ENCODE results near the gene CLDN8. TPM values are rescaled to one million over a fixed set of nuclear protein-coding genes. Genes with fewer than 3 reads are reported as not detected.

CLDN8 gene
- total and polyA plus RNA-seq, 2 of the 13 experiments (the other 11 are each of a cell fraction or from before 2014, with no cell fraction given): not detected

GRCh38 chr21:30223596-30223995 is 7.7 kb upstream of the CLDN8 start:
- no peaks in the 10 kb centered on the region for H3K27me3 ChIP-seq (ENCODE audit: control insufficient read depth in 1 of 2, insufficient read depth in 2 of 2, low read length in 2 of 2)
- ChIA-PET POLR2A (no interaction called here), CTCF (ENCODE audit: low intra/inter-chr PET ratio, low total read pairs) (no interaction called here)
- intact Hi-C loops (cut with micrococcal nuclease; ENCODE audit: unreplicated experiment) (no loop called here), in situ Hi-C loops (cut with HindIII; ENCODE audit: extremely low pct_ligation_motif_present, low pct_unique_long_range_greater_than_20kb) (no loop called here)
- H2AFZ ChIP-seq (ENCODE audit: low read length): no peak overlapping the region
- H3K9me3 ChIP-seq (ENCODE audit: low read length): peaks cover 77% of the 10 kb centered on the region
- no peaks in the 10 kb centered on the region for H3K4me1 ChIP-seq (ENCODE audit: insufficient read depth, low read length)
- no peak overlapping the region for H3K9ac ChIP-seq (ENCODE audit: insufficient read depth, low read depth, low read length)
- no peak overlapping the region for H3K4me2 ChIP-seq (ENCODE audit: low read depth, low read length)
- no peaks in the 10 kb centered on the region for H4K20me1 ChIP-seq (ENCODE audit: insufficient read depth, low read length)
- TF ChIP-seq TSC22D2 (CRISPR knock-in tag; IDR thresholded peaks at IDR 0.05; ENCODE audit: borderline replicate concordance): no peak
- TF ChIP-seq CC2D1A (CRISPR knock-in tag; IDR thresholded peaks at IDR 0.05): no peak
- TF ChIP-seq STAT6 (CRISPR knock-in tag; IDR thresholded peaks at IDR 0.05; ENCODE audit: borderline replicate concordance): no peak
- TF ChIP-seq ATF5 (CRISPR knock-in tag; IDR thresholded peaks at IDR 0.05; ENCODE audit: low read depth): no peak
- TF ChIP-seq SPEN (CRISPR knock-in tag; IDR thresholded peaks at IDR 0.05; ENCODE audit: low read depth): no peak
- H3K36me3 ChIP-seq (replicated peaks in 1 of 2; ENCODE audit: control insufficient read depth in 1 of 2, insufficient read depth in 2 of 2, low read length in 2 of 2): no peaks in the 10 kb centered on the region
- BruUV-seq (replicated peaks): no TSS peak
- ATAC-seq (no peak), FAIRE-seq (no peak), DNase-seq (ENCODE audit: low spot score) (no peak)
- no peak overlapping the region for H3K4me3 ChIP-seq (replicated peaks in 1 of 3; ENCODE audit: insufficient read depth in 1 of 3, low read depth in 2 of 3, low read length in 3 of 3)
- H3K27ac ChIP-seq (ENCODE audit: extremely low read length, insufficient read depth, low read length): no peak overlapping the region
- 3% methylated on average over 2 of the region's 2 CpGs for WGBS (ENCODE audit: low lambda C conversion rate)
- H3K79me2 ChIP-seq (ENCODE audit: insufficient read depth, low read length): no peaks in the 10 kb centered on the region

- Histone ChIP-seq H3K4me3 (replicated peaks in 1 of 3; ENCODE audit: insufficient read depth in 1 of 3, low read depth in 2 of 3, low read length in 3 of 3) (no peak overlapping the region), H3K9ac (ENCODE audit: insufficient read depth, low read depth, low read length) (no peak overlapping the region), H3K36me3 (replicated peaks in 1 of 2; ENCODE audit: control insufficient read depth in 1 of 2, insufficient read depth in 2 of 2, low read length in 2 of 2) (no peaks in the 10 kb centered on the region), H4K20me1 (ENCODE audit: insufficient read depth, low read length) (no peaks in the 10 kb centered on the region), H3K27me3 (ENCODE audit: control insufficient read depth in 1 of 2, insufficient read depth in 2 of 2, low read length in 2 of 2) (no peaks in the 10 kb centered on the region), H3K27ac (ENCODE audit: extremely low read length, insufficient read depth, low read length) (no peak overlapping the region), H2AFZ (ENCODE audit: low read length) (no peak overlapping the region), H3K79me2 (ENCODE audit: insufficient read depth, low read length) (no peaks in the 10 kb centered on the region), H3K9me3 (ENCODE audit: low read length) (peaks cover 70% of the 10 kb centered on the region), H3K4me1 (ENCODE audit: insufficient read depth, low read length) (no peaks in the 10 kb centered on the region), H3K4me2 (ENCODE audit: low read depth, low read length) (no peak overlapping the region)
- ChIA-PET POLR2A (no interaction called here), CTCF (ENCODE audit: low intra/inter-chr PET ratio, low total read pairs) (no interaction called here)
- BruUV-seq (replicated peaks): no TSS peak
- in situ Hi-C loops (cut with HindIII; ENCODE audit: extremely low pct_ligation_motif_present, low pct_unique_long_range_greater_than_20kb): no loop called here
- FAIRE-seq: no peak
- intact Hi-C loops (cut with micrococcal nuclease; ENCODE audit: unreplicated experiment): no loop called here
- ATAC-seq: no peak
- no peak for DNase-seq (ENCODE audit: low spot score)
- TF ChIP-seq PATZ1 (CRISPR knock-in tag; IDR thresholded peaks at IDR 0.05): no peak
- TF ChIP-seq SOX5 (CRISPR knock-in tag; IDR thresholded peaks at IDR 0.05; ENCODE audit: borderline replicate concordance): no peak
- no peak for TF ChIP-seq HMG20A (CRISPR knock-in tag; IDR thresholded peaks at IDR 0.05; ENCODE audit: borderline replicate concordance)
- no peak for TF ChIP-seq ZKSCAN5 (CRISPR knock-in tag; IDR thresholded peaks at IDR 0.05)
- TF ChIP-seq ZFP62 (CRISPR knock-in tag; IDR thresholded peaks at IDR 0.05): no peak
- no peak for TF ChIP-seq IKZF4 (CRISPR knock-in tag; IDR thresholded peaks at IDR 0.05; ENCODE audit: borderline replicate concordance, low read depth, not compliant biosample characterization)
- TF ChIP-seq SKIL (CRISPR knock-in tag; IDR thresholded peaks at IDR 0.05; ENCODE audit: borderline replicate concordance): no peak
Observed at GRCh38 chr21:30222724-30223123, 6.8 kb upstream of the CLDN8 start.

Data from HepG2 (cell line).